ENCODE results near the gene MAPKBP1. TPM values are rescaled to one million over a fixed set of nuclear protein-coding genes. Genes with fewer than 3 reads are reported as not detected.

Gene MAPKBP1
- total RNA-seq, 1 experiment from 2014 or later: 14.5 TPM

DNA sequence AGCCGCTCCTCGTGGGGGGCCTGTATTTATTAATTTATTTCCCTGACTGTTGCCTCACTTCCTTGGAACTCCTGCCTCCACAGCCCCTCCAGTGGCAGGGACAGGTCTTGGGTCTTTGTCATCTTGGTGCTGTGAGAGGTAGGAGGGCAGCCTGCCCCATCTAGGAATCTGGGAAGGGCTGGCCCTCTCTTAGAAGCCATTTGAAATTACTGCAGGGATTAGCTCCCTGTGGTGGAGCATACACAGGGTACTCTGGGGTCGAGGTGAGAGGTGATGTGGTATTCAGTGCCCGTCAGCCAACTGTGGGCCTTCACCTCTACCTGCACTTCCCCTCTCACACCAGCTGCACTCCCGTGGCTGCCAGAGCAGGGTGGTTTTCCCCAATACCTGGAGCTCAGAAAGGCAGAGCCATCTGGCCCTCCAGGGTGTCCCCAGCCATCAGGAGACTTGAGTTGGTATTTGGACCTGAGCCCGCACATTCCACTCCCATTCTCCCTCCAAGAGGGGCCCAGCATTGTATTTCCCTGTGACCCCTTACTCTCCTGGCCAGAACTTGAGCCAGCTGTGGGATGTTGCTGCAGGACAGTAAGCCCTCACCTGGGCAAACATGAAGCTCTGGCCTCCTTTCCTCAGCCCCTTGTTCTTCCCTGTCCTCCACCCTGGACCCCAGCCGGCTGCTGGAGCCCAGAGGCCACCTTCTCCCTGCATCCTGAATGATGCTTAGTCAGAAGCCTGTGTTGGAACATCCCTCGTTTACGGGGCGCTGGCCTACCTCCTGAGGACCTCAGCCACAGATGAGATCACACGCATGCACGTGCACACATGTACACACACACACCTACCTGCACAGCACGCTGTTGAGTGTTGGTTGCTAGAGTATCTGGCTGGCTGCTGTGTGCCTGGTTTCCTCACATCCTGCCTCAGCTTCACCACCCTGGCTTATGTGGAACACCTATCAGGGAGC lies 51.6 kb downstream of the MAPKBP1 start (continued):
- TF ChIP-seq, protein P1, sequence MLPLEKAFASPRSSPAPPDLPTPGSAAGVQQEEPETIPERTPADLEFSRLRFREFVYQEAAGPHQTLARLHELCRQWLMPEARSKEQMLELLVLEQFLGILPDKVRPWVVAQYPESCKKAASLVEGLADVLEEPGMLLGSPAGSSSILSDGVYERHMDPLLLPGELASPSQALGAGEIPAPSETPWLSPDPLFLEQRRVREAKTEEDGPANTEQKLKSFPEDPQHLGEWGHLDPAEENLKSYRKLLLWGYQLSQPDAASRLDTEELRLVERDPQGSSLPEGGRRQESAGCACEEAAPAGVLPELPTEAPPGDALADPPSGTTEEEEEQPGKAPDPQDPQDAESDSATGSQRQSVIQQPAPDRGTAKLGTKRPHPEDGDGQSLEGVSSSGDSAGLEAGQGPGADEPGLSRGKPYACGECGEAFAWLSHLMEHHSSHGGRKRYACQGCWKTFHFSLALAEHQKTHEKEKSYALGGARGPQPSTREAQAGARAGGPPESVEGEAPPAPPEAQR (CRISPR knock-in tag; IDR thresholded peaks at IDR 0.05): no peak
- TF ChIP-seq CREM (CRISPR knock-in tag; IDR thresholded peaks at IDR 0.05) (no peak), ZNF317 (CRISPR knock-in tag; IDR thresholded peaks at IDR 0.05; ENCODE audit: borderline replicate concordance, low read depth) (no peak)
- TF ChIP-seq, protein P2, sequence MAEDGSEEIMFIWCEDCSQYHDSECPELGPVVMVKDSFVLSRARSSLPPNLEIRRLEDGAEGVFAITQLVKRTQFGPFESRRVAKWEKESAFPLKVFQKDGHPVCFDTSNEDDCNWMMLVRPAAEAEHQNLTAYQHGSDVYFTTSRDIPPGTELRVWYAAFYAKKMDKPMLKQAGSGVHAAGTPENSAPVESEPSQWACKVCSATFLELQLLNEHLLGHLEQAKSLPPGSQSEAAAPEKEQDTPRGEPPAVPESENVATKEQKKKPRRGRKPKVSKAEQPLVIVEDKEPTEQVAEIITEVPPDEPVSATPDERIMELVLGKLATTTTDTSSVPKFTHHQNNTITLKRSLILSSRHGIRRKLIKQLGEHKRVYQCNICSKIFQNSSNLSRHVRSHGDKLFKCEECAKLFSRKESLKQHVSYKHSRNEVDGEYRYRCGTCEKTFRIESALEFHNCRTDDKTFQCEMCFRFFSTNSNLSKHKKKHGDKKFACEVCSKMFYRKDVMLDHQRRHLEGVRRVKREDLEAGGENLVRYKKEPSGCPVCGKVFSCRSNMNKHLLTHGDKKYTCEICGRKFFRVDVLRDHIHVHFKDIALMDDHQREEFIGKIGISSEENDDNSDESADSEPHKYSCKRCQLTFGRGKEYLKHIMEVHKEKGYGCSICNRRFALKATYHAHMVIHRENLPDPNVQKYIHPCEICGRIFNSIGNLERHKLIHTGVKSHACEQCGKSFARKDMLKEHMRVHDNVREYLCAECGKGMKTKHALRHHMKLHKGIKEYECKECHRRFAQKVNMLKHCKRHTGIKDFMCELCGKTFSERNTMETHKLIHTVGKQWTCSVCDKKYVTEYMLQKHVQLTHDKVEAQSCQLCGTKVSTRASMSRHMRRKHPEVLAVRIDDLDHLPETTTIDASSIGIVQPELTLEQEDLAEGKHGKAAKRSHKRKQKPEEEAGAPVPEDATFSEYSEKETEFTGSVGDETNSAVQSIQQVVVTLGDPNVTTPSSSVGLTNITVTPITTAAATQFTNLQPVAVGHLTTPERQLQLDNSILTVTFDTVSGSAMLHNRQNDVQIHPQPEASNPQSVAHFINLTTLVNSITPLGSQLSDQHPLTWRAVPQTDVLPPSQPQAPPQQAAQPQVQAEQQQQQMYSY (CRISPR knock-in tag; IDR thresholded peaks at IDR 0.05): no peak
- TF ChIP-seq, protein P3, sequence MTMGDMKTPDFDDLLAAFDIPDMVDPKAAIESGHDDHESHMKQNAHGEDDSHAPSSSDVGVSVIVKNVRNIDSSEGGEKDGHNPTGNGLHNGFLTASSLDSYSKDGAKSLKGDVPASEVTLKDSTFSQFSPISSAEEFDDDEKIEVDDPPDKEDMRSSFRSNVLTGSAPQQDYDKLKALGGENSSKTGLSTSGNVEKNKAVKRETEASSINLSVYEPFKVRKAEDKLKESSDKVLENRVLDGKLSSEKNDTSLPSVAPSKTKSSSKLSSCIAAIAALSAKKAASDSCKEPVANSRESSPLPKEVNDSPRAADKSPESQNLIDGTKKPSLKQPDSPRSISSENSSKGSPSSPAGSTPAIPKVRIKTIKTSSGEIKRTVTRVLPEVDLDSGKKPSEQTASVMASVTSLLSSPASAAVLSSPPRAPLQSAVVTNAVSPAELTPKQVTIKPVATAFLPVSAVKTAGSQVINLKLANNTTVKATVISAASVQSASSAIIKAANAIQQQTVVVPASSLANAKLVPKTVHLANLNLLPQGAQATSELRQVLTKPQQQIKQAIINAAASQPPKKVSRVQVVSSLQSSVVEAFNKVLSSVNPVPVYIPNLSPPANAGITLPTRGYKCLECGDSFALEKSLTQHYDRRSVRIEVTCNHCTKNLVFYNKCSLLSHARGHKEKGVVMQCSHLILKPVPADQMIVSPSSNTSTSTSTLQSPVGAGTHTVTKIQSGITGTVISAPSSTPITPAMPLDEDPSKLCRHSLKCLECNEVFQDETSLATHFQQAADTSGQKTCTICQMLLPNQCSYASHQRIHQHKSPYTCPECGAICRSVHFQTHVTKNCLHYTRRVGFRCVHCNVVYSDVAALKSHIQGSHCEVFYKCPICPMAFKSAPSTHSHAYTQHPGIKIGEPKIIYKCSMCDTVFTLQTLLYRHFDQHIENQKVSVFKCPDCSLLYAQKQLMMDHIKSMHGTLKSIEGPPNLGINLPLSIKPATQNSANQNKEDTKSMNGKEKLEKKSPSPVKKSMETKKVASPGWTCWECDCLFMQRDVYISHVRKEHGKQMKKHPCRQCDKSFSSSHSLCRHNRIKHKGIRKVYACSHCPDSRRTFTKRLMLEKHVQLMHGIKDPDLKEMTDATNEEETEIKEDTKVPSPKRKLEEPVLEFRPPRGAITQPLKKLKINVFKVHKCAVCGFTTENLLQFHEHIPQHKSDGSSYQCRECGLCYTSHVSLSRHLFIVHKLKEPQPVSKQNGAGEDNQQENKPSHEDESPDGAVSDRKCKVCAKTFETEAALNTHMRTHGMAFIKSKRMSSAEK (CRISPR knock-in tag; IDR thresholded peaks at IDR 0.05; ENCODE audit: borderline replicate concordance): no peak

DNA sequence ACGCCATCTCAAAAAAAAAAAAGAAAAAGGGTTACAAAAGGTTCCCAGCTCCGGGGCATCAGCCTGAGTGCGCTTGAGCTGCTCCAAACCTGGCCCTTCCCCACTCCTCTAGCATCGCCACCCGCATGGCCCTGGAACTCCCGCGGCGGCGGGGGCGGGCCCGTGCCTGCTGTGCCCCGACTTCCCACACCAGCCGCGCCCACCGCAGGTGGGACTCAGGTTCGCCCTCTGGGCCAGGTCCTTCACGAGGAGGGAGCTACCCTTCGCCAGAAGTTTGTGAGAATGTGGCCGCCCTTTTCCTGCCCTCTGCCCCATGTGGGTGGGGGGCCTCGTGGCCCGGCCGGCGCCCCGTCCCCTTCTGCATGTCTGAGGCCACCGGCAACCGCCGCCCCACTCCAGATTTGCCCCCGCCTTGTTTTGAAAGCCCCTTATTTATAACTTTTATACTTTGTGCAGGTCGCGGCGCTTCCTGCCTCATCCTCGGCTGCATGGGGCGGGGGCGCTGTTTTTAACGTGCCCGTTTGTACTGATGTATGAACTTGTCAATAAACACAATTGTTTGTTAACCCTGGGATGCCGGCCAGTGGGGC lies 53.1 kb downstream of the MAPKBP1 start:
- H3K27me3 Mint-ChIP-seq (ENCODE audit: low read depth): no peaks in the 10 kb centered on the region
- ChIA-PET CTCF (interaction anchor here (0.8 to 3.9 kb wide), 12 partner anchors 18 to 361 kb away, joined by 3 to 56 read pairs (median 4); partner anchors contain the start of gene MAPKBP1), POLR2A (interaction anchor here (0.8 to 3.5 kb wide), 3 partner anchors 11 to 53 kb away, joined by 4 to 15 read pairs (median 4); partner anchors contain the start of gene MAPKBP1)
- H3K9me3 Mint-ChIP-seq: no peaks in the 10 kb centered on the region
- H3K4me1 Mint-ChIP-seq: peaks cover 7% of the 10 kb centered on the region
- H3K4me3 Mint-ChIP-seq: peak overlapping the region; percentile 92
- peak; percentile 23 for ATAC-seq
- peaks cover 2% of the 10 kb centered on the region; the same call in 1 of the 2 replicates for H3K36me3 Mint-ChIP-seq
- no peak overlapping the region for H3K27ac Mint-ChIP-seq
- DNase-seq (ENCODE audit: low spot score): peak; percentile 55
- TF ChIP-seq CREB1 (CRISPR knock-in tag; IDR thresholded peaks at IDR 0.05) (no peak), ZNF317 (CRISPR knock-in tag; IDR thresholded peaks at IDR 0.05; ENCODE audit: borderline replicate concordance, low read depth) (no peak), GRHL2 (CRISPR knock-in tag; IDR thresholded peaks at IDR 0.05; ENCODE audit: insufficient replicate concordance, severe bottlenecking) (no peak), RELA (CRISPR knock-in tag; IDR thresholded peaks at IDR 0.05; ENCODE audit: borderline replicate concordance) (no peak), ZNF423 (CRISPR knock-in tag; IDR thresholded peaks at IDR 0.05) (peak; percentile 28; the same call in 1 of the 2 replicates), SMAD4 (CRISPR knock-in tag; IDR thresholded peaks at IDR 0.05) (no peak), ZNF416 (CRISPR knock-in tag; IDR thresholded peaks at IDR 0.05) (no peak), NFYB (CRISPR knock-in tag; conservative IDR thresholded peaks at IDR 0.05; ENCODE audit: low read depth) (no peak), NR2C2 (CRISPR knock-in tag; IDR thresholded peaks at IDR 0.05) (no peak)
- TF ChIP-seq, protein P4, sequence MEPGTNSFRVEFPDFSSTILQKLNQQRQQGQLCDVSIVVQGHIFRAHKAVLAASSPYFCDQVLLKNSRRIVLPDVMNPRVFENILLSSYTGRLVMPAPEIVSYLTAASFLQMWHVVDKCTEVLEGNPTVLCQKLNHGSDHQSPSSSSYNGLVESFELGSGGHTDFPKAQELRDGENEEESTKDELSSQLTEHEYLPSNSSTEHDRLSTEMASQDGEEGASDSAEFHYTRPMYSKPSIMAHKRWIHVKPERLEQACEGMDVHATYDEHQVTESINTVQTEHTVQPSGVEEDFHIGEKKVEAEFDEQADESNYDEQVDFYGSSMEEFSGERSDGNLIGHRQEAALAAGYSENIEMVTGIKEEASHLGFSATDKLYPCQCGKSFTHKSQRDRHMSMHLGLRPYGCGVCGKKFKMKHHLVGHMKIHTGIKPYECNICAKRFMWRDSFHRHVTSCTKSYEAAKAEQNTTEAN (CRISPR knock-in tag; IDR thresholded peaks at IDR 0.05): no peak
- TF ChIP-seq, protein P5, sequence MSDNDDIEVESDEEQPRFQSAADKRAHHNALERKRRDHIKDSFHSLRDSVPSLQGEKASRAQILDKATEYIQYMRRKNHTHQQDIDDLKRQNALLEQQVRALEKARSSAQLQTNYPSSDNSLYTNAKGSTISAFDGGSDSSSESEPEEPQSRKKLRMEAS (CRISPR knock-in tag; IDR thresholded peaks at IDR 0.05): peak; percentile 18; the same call in 1 of the 2 replicates
- TF ChIP-seq, protein P6, sequence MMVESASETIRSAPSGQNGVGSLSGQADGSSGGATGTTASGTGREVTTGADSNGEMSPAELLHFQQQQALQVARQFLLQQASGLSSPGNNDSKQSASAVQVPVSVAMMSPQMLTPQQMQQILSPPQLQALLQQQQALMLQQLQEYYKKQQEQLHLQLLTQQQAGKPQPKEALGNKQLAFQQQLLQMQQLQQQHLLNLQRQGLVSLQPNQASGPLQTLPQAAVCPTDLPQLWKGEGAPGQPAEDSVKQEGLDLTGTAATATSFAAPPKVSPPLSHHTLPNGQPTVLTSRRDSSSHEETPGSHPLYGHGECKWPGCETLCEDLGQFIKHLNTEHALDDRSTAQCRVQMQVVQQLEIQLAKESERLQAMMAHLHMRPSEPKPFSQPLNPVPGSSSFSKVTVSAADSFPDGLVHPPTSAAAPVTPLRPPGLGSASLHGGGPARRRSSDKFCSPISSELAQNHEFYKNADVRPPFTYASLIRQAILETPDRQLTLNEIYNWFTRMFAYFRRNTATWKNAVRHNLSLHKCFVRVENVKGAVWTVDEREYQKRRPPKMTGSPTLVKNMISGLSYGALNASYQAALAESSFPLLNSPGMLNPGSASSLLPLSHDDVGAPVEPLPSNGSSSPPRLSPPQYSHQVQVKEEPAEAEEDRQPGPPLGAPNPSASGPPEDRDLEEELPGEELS (CRISPR knock-in tag; IDR thresholded peaks at IDR 0.05): 0 out of 2 replicates have a peak, but pooled peaks have one; percentile 32
- TF ChIP-seq, protein P7, sequence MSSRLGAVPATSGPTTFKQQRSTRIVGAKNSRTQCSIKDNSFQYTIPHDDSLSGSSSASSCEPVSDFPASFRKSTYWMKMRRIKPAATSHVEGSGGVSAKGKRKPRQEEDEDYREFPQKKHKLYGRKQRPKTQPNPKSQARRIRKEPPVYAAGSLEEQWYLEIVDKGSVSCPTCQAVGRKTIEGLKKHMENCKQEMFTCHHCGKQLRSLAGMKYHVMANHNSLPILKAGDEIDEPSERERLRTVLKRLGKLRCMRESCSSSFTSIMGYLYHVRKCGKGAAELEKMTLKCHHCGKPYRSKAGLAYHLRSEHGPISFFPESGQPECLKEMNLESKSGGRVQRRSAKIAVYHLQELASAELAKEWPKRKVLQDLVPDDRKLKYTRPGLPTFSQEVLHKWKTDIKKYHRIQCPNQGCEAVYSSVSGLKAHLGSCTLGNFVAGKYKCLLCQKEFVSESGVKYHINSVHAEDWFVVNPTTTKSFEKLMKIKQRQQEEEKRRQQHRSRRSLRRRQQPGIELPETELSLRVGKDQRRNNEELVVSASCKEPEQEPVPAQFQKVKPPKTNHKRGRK (CRISPR knock-in tag; IDR thresholded peaks at IDR 0.05; ENCODE audit: borderline replicate concordance): no peak

All from WTC11 (cell line).